HG03280 (cell line): ENCODE measurements around the gene MEF2D.

Source experiments
- ATAC-seq: cut with Tn5 transposase; IDR thresholded peaks from one replicate; pipeline ENCODE4 v1.9.1; 2021; ENCODE audit warnings: mild to moderate bottlenecking, moderate library complexity; ENCODE audit not compliant: unreplicated experiment

The MEF2D gene

DNA sequence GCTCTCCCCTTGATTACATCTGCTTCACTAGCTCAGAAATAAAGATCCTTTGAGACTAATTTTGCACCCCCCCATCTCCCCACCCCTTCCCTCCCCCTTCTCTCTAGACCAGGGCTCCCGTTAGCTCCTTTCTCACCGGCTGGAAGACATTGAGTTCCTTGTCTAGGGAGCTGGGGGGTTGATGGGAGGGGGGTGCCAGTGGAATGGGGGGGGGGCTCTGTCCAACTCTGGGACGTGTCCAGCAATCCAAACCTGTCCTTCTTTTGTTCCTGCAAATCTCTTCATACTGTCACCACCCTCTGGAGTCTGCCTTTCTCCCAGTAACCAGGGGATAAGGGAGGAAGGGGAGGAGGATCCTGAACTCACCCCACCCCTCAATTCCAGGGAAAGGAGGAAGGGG is 69.7 kb downstream of the MEF2D start:
- no peak for ATAC-seq

DNA sequence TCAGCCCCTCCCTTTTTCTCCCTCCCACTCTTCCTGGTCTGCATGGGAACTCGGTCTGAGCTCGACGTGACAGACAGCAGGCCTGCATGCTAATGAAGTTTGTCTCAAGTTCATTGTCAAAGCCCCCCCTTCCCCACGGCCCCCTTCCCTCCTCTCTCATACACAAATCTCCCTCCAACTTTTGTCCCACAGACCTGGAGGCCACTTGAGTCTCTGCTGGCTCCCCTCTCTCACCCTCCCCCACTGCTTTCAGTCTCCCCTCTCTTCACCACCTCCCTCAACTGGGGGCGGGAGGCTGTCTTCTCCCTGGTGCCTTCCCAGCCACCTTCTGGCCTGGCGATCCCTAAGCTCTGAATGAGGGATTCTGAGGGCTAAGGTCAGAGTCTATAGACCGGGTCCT is 70.3 kb downstream of the MEF2D start:
- ATAC-seq = no peak

DNA sequence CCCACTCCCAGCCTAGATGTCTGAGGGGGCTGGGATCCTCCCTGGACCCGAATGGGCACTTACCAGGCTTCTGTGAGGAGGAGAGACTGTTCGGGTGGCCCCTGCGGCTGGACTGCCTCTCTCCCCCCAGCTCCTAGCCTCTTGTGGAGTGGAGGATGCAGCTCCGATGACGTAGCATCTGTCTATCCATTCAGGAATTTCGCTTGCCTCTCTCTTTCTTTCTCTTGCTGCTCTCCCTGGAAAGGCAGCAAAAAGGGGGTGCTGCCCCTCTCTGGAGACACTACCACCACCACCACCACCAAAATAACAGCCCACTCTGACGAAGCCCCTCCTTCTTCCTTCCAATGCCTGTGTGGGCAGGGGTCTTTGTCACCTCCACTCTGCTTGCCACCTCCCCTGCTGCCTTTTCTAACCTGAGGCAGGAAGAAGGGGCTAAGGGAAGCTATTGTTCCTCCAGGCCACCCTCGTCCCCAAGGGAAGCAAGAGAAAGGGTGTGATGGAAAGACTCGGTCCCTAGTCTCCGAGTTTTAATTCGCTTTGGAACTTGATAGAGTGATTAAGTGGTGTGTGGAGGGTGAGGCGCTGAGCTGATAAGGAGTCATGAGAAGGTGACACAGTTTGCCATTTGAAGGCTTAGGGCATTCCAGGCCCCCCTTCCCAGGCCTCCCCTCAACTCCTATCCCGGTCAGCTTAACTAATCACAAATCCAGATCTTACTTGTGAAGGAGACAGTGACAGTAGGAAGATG is 71.1 kb downstream of the MEF2D start:
- ATAC-seq = no peak

DNA sequence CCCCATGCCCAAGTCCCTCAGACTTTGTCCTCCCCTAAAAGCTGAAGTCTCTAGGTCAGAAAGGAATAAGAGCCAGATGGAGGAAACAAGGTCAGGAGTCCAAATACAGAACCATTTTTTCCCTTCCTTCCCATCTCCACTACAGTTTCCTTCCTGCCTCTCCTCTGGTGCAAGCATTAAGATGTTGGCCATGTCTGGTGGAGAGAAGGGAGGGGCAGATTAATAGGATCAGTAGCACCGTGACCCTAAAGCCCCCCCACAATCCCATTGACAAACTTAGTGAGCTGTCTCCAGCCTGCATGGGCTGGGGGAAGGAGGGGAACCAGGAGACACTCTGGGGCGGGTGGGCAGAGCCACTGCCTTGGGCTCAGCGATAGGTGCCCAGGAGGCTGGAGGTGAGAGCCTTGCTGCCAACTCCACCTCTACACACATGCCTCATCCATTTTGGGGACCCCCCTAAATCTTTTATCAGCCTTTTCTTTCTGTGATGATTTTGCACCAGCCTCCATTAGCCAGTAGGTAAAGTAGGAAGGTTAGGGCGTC is 71.8 kb downstream of the MEF2D start:
- no peak for ATAC-seq

DNA sequence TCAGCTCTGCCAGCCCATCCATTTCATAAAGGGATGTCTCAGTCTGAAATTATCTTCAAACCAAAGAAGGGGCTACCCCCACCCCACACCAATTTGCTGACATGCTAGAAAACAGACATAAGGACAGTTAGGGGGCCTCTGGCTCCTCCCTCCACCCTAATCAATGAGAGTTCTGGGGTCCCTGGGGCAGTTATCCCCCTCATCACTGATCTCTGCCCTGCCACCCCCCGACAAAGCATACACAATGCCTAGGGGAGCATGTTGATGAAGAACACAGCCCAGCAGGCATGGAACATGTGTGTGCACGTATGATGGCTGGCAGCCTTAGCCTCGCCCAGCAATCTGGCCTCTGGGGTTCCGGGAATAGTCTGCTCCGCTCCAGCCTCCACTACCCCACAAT is 72.6 kb downstream of the MEF2D start:
- ATAC-seq = no peak

DNA sequence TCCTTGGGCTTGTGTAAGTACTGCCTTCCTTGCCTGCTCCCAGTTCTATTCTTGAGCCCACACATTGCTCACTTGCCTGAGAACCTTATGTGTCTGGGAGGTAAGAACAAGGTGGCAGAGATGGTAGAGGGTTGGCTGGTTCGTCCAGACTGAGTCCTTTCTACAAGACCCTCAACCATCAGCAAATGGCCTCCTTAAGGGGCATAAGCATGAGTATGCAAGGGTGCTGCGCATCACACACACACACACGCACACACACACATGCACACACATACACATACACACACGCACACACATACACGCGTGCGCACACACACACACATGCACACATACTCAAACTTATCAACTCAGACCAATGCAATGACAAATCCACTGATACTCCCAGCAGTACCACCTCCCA is 74.6 kb downstream of the MEF2D start:
- no peak for ATAC-seq

DNA sequence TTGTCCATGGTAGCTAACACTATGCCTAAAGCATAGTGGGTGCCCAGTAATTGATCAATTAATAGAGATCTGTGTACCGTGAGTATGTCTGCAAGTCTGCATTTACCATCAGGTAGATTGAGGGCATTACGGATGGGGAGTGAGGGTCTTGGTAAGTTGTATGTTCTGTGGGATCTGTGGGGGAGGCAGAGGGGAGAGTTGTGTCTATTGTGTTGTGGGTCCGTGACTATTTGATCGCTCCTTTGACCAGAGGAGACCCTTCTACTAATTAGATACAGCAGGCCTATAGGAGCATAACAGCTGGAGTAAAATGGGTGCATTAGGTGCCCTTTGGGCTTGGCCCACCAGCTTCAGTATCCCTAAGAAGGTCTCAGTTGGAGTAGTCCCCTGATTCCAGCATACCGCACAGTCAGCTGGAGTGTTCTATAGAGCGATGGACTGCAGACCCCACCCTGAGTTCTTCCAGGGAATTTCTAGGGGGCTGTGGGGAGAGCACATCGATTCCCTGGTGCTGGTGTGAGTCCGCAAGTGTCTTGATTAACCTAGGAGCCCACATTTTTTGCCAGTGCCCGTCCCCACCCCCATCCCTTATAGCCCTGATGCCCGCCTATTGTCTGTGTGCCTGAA is 75.7 kb downstream of the MEF2D start:
- no peak for ATAC-seq

DNA sequence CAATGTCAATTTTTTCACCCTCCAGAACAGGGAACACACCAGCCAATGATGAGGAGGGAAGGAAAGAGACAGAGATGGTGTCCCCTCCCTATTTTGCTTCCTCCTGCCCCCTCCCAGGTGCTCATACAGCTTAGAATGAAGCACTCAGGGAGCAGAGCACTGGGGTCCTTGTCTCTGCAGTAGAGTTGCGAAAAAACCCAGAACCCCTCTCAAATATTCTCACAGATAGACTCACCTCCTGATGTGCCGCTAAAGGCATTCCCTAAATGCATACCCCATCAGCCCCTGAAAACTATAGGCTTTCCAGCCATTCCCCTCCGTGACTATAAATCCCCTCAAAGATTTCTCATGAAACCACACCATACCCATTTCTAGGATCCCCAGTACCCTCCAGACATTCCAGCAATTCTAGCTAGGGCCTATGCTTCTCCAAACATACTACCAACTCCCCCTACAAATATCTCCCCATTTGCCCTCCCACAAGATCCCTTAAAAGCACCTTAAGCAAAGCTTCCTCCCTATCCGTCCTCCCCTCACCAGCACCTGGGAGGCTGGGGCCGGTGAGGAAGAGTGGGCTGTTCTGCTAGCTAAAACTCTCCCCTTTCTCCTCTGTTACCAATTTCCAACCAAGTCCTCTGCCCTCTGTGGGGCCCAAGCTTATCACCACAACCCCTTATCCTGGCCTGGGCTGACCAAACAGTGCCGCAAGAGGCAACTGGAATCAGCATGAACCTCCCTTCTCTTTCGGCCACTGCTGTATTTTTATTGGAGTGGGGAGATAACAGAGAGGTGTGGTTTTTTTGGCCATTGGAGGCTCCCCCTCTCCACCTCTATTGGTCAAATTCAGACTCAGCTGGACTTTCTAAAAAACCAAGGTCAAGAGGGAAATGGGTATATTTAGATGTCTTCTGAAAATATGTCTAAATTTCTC is 76.9 kb downstream of the MEF2D start:
- no peak for ATAC-seq

DNA sequence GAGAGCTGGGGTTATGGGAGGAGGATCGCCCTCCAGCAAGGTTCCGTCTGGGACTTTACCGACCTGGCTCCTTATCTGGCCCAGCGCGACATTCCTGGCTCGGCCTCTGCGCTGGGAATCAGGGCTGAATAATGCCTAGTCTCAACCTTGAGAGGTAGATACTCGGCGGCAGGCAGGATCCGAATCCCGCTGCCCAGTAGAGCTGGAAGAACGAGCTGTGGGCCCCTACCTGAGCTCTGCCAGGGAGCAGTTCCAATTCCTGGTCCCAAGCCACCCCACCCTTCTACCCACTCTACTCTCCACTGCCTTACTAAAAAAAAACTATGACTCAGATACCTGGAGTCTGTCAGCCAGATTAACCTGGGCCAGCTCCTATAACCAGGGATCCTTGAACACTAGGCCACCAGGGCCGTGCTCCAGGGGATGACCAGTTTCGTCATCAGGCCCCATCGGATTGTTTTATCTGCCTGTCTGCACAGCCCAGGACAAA is 77.9 kb downstream of the MEF2D start:
- ATAC-seq = no peak

DNA sequence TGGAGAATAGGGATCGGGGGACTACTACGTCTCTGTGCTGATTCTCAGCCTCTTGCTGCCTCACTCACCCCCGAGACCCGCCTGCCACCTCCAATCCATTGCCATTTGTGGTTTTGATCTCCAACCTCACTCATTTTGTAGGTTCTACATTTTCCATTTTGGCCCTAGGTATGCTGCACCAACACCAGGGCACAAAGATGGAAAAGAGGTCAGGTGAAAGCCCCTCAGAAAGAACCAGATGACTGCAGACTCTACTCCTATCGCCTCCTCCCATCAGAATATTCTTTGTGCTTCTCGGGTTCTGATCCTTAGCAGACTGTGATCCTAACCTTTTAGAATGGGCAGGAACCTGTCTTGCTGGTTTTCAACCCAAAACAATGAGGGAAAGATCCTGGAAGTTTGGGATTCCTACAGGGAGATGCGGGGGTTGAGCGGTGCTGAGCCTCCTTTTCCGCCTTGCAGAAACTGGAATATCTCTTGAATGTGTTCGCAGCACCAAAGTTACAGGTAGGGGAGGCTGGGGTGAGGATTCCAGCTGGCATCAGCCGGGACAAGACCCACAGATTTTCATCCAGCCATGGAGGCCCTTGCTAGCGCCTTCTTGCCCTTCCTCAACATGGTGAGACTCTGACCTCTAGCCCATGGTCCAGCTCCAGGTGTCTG is 78.5 kb downstream of the MEF2D start:
- ATAC-seq = no peak

DNA sequence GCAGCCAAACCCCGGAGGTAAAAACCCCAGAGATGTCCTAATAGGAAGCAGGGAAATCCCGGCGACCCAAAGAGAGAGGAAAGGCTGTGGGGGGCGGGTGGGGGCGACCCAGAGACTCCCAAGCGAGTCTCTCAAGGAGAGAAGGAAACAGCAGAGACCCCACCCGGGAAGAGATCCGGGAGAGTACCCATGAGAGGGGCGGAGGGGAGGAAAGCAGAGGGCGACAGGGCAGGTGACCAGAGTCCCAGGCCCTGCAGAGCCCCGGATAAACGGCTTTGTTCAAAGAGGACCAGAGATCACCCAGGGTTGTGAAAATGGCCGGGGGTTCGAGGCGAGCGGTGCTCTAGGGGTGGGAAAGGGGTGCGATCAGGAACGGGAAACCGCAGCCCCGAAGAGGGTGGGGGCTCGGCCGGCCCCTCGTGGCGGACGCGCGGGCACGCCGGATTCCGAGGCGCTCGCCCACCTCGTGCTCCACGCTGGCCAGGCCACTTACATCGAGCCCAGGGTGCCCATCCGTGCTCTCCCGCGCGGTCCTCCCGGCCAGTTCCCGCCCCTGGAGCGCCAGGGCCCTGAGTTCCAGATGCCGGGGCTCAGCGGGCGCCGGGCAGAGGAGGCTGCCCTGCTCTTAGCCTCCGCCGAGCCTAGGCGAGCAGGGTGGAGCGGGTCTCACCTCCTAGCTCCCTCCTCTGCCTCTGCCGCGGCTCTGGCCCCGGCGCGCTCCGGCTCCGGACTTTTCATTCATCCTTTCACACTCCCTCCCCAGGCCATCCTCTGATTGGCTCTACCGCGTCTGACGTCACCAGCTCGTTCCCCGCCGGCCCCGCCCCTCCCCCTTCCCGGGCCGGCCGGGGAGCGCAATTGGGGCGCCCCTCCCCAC is 79.3 kb downstream of the MEF2D start:
- ATAC-seq = peak; percentile 89

DNA sequence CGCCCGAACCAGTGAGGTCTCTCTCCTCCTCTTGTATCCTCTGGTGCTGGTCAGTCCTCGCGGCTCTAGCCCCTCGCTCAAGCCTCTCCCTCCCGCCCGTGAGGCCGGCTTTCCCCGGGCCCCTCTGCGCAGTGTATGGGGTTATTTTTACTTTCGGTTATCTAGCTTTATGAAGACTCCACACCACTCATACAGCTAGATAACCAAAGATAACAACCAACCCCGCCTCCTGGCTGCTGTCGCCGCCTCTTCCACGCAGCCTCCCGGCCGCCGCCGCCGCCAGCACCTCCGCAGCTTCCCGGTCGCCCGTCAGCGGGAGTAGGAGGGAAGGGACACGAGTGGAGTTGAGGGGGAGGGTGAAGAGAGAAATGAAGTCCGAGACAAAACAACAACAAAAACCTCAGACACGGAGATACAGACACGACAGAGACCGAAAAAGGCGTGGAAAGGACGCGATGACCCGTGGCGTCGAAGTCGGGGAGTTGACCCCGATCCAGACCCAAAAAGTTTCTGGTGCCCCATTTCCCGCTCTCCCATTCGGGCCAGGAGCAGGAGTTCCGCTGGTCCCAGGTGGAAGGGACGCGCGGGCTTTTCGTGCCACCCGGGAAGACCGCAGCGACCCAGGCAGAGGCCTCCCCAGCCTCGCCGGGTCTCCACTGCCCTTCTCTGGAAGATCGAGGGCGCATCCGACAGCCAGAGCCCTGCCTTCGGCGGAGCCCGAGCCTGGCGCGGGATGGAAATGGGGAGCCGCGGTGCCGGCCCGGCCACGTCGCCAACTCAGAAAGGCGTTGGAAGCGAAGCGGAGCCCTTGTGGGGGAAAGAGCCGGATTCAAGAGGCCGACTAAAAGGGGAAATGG is 80.1 kb downstream of the MEF2D start:
- no peak for ATAC-seq

DNA sequence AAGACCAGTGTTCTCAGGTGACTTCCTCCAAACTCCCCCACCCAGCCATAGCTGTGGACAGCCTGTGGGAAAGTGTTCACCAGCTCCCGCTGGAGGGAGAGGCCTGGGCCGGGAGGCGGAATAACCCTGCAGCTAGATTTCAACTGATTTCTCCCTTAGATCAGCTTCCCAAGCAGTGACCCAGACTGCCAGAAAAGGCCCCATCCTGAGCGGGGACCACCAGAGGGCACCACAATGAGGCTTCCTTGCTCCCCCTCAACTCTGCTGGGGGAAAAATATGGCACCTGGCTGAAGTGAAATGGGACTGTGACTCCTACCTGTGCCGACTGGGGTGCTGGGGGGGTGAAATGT is 80.7 kb downstream of the MEF2D start:
- no peak for ATAC-seq

DNA sequence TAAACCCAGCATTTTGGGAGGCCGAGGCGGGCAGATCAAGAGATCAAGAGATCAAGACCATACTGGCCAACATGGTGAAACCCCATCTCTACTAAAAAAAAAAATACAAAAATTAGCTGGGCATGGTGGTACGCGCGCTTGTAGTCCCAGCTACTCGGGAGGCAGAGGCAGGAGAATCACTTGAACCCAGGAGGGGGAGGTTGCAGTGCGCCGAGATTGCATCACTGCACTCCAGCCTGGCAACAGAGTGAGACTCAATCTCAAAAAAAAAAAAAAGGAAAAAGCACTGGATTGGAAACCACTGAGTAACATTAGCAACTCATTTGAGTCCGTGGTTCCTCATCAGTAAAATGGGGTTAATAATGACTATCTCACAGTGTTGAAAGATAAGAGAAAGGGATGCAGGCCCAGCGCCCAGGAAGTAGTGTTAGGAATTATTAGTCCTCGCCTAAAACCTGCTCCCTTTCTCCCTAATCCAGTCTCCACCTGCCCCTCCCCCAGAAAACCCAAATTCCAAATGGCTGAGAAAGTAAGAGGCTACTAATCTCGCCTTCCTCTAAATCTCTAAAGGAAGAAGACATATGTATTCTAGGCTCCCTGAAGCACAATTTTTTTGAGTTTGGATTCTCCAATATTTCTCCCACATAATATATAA is 82.0 kb downstream of the MEF2D start:
- ATAC-seq = no peak

DNA sequence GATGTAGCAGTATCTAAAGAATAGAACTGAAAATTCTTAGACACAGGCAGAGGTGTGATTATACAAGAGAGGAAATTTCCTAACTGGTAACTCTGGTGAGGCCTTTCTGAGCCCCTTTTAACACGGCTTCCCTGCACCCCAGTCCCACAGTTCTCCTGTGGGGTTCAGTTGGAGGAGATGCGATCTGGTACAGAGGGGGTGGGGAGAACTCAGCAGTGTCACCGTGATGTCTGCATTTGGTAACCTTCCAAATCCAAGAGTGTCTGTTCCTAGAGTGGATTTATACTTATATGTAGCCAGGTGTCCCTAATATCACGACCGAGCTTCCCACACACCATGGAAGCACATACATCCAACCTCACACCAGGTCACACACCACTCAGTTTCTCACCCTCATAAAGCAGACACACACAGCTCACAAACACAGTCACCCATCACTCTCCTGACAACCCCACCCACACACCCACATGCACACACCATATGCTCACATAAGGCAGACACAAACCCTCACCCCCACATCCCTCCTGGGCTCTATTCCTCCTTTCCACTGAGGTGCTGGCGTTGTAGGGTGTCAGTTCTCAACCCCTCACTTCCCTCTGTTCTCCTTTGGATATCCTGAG is 83.1 kb downstream of the MEF2D start:
- ATAC-seq = no peak

DNA sequence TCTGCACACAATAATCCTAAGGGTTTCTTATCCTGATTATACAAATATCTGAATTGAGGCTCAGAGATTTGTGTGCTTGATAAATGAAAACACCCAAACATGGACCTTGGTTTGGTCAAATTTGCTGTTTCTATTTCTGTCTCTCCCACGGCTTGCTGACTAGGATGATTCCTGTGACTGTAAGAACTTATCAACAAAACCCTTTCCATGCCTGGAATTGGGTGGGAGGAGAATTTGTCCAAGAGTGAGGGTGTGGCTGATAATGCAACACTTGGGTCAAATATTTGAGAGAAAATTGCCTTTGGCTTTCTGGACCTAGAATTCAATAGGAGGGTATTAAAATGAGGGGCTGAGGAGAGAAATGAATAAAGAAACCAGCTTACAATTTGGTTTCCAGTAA is 83.6 kb downstream of the MEF2D start:
- ATAC-seq = no peak

DNA sequence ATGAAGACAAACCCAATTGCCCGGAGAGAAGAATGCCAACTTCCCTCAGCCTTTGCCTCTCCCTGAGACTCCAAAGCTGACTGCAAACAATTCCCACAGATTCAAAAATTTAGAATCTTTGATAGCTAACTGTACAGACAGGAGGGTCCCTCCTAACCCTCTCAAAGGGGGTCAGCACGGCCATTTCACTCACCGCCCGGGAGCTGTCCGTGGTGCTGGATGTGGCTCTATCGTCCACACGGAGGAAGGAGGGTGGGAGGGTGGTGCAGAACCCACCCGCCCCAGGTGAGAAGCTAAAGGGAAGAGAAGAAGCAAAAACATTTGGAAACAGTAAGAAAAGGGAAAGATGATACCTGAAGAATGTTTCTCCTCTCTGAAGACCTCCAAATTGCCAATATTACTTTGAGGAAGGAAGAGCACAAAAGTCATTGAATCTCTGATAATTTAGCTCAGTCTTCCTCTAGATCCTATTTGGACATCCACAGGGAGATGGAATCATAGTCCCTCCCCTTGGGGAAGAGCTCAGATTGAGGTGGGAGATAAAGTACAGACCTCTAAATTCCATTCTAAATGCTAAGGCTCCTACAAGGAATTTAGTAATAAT is 86.0 kb downstream of the MEF2D start:
- no peak for ATAC-seq
